ENCODE results near the gene TXNRD1. TPM values are rescaled to one million over a fixed set of nuclear protein-coding genes. Genes with fewer than 3 reads are reported as not detected.

The TXNRD1 gene
- total and polyA plus RNA-seq, 2 of the 8 experiments (the other 6 are each of a cell fraction or from before 2014, with no cell fraction given) = 56.8 to 127 TPM

- TF ChIP-seq HDAC2 (IDR thresholded peaks at IDR 0.05; ENCODE audit: borderline replicate concordance in 1 of 2, low read depth in 2 of 2, low read length in 2 of 2) (no peak), EZH2 (IDR thresholded peaks at IDR 0.05; ENCODE audit: low read depth, low read length, severe bottlenecking) (no peak), TAF7 (optimal IDR thresholded peaks at IDR 0.05; ENCODE audit: borderline replicate concordance, low read depth, low read length) (no peak), RXRA (IDR thresholded peaks at IDR 0.05; ENCODE audit: insufficient read depth, low read depth, low read length) (no peak), CBX5 (IDR thresholded peaks at IDR 0.05; ENCODE audit: low read depth, low read length) (no peak), BACH1 (IDR thresholded peaks at IDR 0.05; ENCODE audit: low read length) (no peak), USF2 (IDR thresholded peaks at IDR 0.05; ENCODE audit: low read length) (no peak), CEBPB (IDR thresholded peaks at IDR 0.05; ENCODE audit: low read depth, low read length) (no peak), YY1 (IDR thresholded peaks at IDR 0.05; ENCODE audit: low read depth, low read length) (no peak)
Measured at GRCh38 chr12:104353012-104353981, 137.7 kb downstream of the TXNRD1 start (continued).

All from H1 (cell line).